ENCODE data around the gene YWHAH. TPM values are rescaled to one million over a fixed set of nuclear protein-coding genes. Genes with fewer than 3 reads are reported as not detected.

The YWHAH gene
- 100 to 1,000 TPM in 1 of 2 donors, 10 to 100 TPM in 1; 68.1 to 119 TPM for total RNA-seq
- long read RNA-seq, transcript YWHAH-201 (2 exons, 1,825 nt), result major isoform, 17 of 17 reads
- long read RNA-seq, partial matches to known transcripts, result 0 of 17 reads
- long read RNA-seq, other reads (novel, unspliced or antisense), result 0 of 17 reads

- intact Hi-C loops (cut with DNase I), result no loop called here
- peak; percentile 93 to 95 for ATAC-seq
- DNase-seq, result peak; percentile 96
Observed at GRCh38 chr22:31943978-31944699, at the start of gene YWHAH. TSS of gene YWHAH (plus strand) at chr22:31944535. CDS start at chr22:31944734, 199 bp downstream.

GRCh38 chr22:31895411-31896123 is 48.8 kb upstream of the YWHAH start:
- intact Hi-C loops (cut with DNase I), result no loop called here
- DNase-seq (no peak), ATAC-seq (no peak)

GRCh38 chr22:31896472-31896871 is 47.9 kb upstream of the YWHAH start:
- intact Hi-C loops (cut with DNase I), result no loop called here
- DNase-seq (no peak), ATAC-seq (no peak)

- intact Hi-C loops (cut with DNase I), result no loop called here
- DNase-seq (no peak), ATAC-seq (no peak)
Observed at GRCh38 chr22:31897842-31898805, 46.2 kb upstream of the YWHAH start.

GRCh38 chr22:31898926-31899325 is 45.4 kb upstream of the YWHAH start:
- intact Hi-C loops (cut with DNase I), result no loop called here
- no peak for DNase-seq
- no peak for ATAC-seq

- ATAC-seq, result no peak
- DNase-seq, result no peak
- intact Hi-C loops (cut with DNase I), result no loop called here
Observed at GRCh38 chr22:31899669-31900068, 44.7 kb upstream of the YWHAH start.

- intact Hi-C loops (cut with DNase I), result no loop called here
- ATAC-seq, result no peak
Observed at GRCh38 chr22:31901388-31902137, 42.8 kb upstream of the YWHAH start.

GRCh38 chr22:31904651-31905050 is 39.7 kb upstream of the YWHAH start:
- DNase-seq (no peak), ATAC-seq (no peak)
- intact Hi-C loops (cut with DNase I), result no loop called here

More at GRCh38 chr22:31901388-31902137, 42.8 kb upstream of the YWHAH start:
- DNase-seq, result no peak

GRCh38 chr22:31905356-31905755 is 39.0 kb upstream of the YWHAH start:
- ATAC-seq (no peak), DNase-seq (no peak)
- intact Hi-C loops (cut with DNase I), result no loop called here

- no peak for ATAC-seq
Observed at GRCh38 chr22:31906086-31906485, 38.2 kb upstream of the YWHAH start.

GRCh38 chr22:31906569-31906968 is 37.8 kb upstream of the YWHAH start:
- intact Hi-C loops (cut with DNase I), result no loop called here
- DNase-seq, result no peak
- ATAC-seq, result no peak

More at GRCh38 chr22:31906086-31906485, 38.2 kb upstream of the YWHAH start:
- DNase-seq, result no peak
- intact Hi-C loops (cut with DNase I), result no loop called here

GRCh38 chr22:31909977-31910376 is 34.4 kb upstream of the YWHAH start:
- no peak for ATAC-seq
- no peak for DNase-seq
- intact Hi-C loops (cut with DNase I), result no loop called here

- no peak for ATAC-seq
- intact Hi-C loops (cut with DNase I), result no loop called here
- no peak for DNase-seq
Observed at GRCh38 chr22:31911565-31912406, 32.5 kb upstream of the YWHAH start.

- no peak for ATAC-seq
- intact Hi-C loops (cut with DNase I), result no loop called here
- DNase-seq, result no peak
Observed at GRCh38 chr22:31912407-31912743, 32.0 kb upstream of the YWHAH start.

- no peak for DNase-seq
- intact Hi-C loops (cut with DNase I), result no loop called here
- no peak for ATAC-seq
Observed at GRCh38 chr22:31915586-31915985, 28.7 kb upstream of the YWHAH start.

- intact Hi-C loops (cut with DNase I), result no loop called here
- no peak for DNase-seq
- ATAC-seq, result peak; percentile 57 to 75
Observed at GRCh38 chr22:31917227-31917921, 27.0 kb upstream of the YWHAH start.

GRCh38 chr22:31919730-31920129 is 24.6 kb upstream of the YWHAH start:
- intact Hi-C loops (cut with DNase I), result no loop called here
- ATAC-seq (no peak), DNase-seq (no peak)
